Measurements from ENCODE around the gene DPP7. TPM values are rescaled to one million over a fixed set of nuclear protein-coding genes. Genes with fewer than 3 reads are reported as not detected.

The DPP7 gene
- total RNA-seq, 1 donor from 2014 or later, result 259 TPM

GRCh38 chr9:137139468-137140150, 25.1 kb upstream of the DPP7 start:
- intact Hi-C loops (cut with micrococcal nuclease), result no loop called here
- Mint-ChIP-seq H3K27ac (no peak overlapping the region), H3K9me3 (no peaks in the 10 kb centered on the region), H3K4me1 (peaks cover 3% of the 10 kb centered on the region), H3K4me3 (no peak overlapping the region), H3K27me3 (peaks cover 59% of the 10 kb centered on the region), H3K36me3 (ENCODE audit: low read depth) (no peaks in the 10 kb centered on the region)
- CTCF ChIA-PET, result no interaction called here
- DNase-seq (no peak), ATAC-seq (ENCODE audit: low read depth) (no peak)
- POLR2A ChIA-PET, result interaction anchor here (0.8 to 1.3 kb wide), 2 partner anchors 11 to 334 kb away, joined by 3 to 4 read pairs; no protein-coding TSS in a partner anchor
- no peak for TF ChIP-seq CTCF (IDR thresholded peaks at IDR 0.05)

- no peak for DNase-seq
- ChIA-PET CTCF (interaction anchor here (1.0 kb wide), 1 partner anchor 92 kb away, joined by 3 read pairs; no protein-coding TSS in a partner anchor), POLR2A (interaction anchor here (0.6 to 1.5 kb wide), 5 partner anchors 9 to 102 kb away, joined by 3 to 13 read pairs (median 3); no protein-coding TSS in a partner anchor)
- no peak within 1 kb of the TSS for H3K27ac Mint-ChIP-seq
- H3K9me3 Mint-ChIP-seq, result no peaks in the 10 kb centered on the region
- H3K4me3 Mint-ChIP-seq, result no peak within 1 kb of the TSS
- intact Hi-C loops (cut with micrococcal nuclease), result no loop called here
- H3K27me3 Mint-ChIP-seq, result peaks cover 56% of the 10 kb centered on the region
- ATAC-seq (ENCODE audit: low read depth), result peak; percentile 56
- H3K36me3 Mint-ChIP-seq (ENCODE audit: low read depth), result no peaks in the 10 kb centered on the region
- peaks cover 3% of the 10 kb centered on the region for H3K4me1 Mint-ChIP-seq
- TF ChIP-seq CTCF (IDR thresholded peaks at IDR 0.05), result no peak
Observed at GRCh38 chr9:137138722-137139467, 24.4 kb upstream of the DPP7 start, which contains the start of gene GRIN1. Gene GRIN1, plus strand, starts transcription at chr9:137139154. Its CDS starts 333 bp downstream, at chr9:137139487.

- no peaks in the 10 kb centered on the region for H3K36me3 Mint-ChIP-seq (ENCODE audit: low read depth)
- no peak for ATAC-seq (ENCODE audit: low read depth)
Observed at GRCh38 chr9:137138058-137138721, 23.7 kb upstream of the DPP7 start.

GRCh38 chr9:137136881-137137607, 22.5 kb upstream of the DPP7 start:
- ChIA-PET POLR2A (interaction anchor here (1.0 to 2.1 kb wide), 2 partner anchors 10 to 11 kb away, joined by 3 to 7 read pairs; no protein-coding TSS in a partner anchor), CTCF (interaction anchor here (1.1 kb wide), 1 partner anchor 13 kb away, joined by 3 read pairs; no protein-coding TSS in a partner anchor)
- peaks cover 3% of the 10 kb centered on the region for H3K4me1 Mint-ChIP-seq
- intact Hi-C loops (cut with micrococcal nuclease), result no loop called here
- ATAC-seq (ENCODE audit: low read depth) (no peak), DNase-seq (no peak)
- H3K4me3 Mint-ChIP-seq, result no peak overlapping the region
- no peak overlapping the region for H3K27ac Mint-ChIP-seq
- no peaks in the 10 kb centered on the region for H3K36me3 Mint-ChIP-seq (ENCODE audit: low read depth)
- no peaks in the 10 kb centered on the region for H3K9me3 Mint-ChIP-seq
- peaks cover 43% of the 10 kb centered on the region for H3K27me3 Mint-ChIP-seq
- no peak for TF ChIP-seq CTCF (IDR thresholded peaks at IDR 0.05)

More at GRCh38 chr9:137138058-137138721, 23.7 kb upstream of the DPP7 start:
- Mint-ChIP-seq H3K27me3 (peaks cover 50% of the 10 kb centered on the region), H3K9me3 (no peaks in the 10 kb centered on the region), H3K4me3 (no peak overlapping the region), H3K27ac (no peak overlapping the region), H3K4me1 (peaks cover 3% of the 10 kb centered on the region)
- ChIA-PET POLR2A (interaction anchor here (0.6 to 1.5 kb wide), 4 partner anchors 8 to 102 kb away, joined by 3 to 13 read pairs (median 4); no protein-coding TSS in a partner anchor), CTCF (interaction anchor here (1.0 kb wide), 1 partner anchor 91 kb away, joined by 3 read pairs; no protein-coding TSS in a partner anchor)
- no peak for DNase-seq
- no peak for TF ChIP-seq CTCF (IDR thresholded peaks at IDR 0.05)
- intact Hi-C loops (cut with micrococcal nuclease), result no loop called here
